ENCODE results near the gene PPARGC1A.
A peak's percentile ranks its signal among the peaks of the same experiment; 100 is the strongest.

The PPARGC1A gene

DNA sequence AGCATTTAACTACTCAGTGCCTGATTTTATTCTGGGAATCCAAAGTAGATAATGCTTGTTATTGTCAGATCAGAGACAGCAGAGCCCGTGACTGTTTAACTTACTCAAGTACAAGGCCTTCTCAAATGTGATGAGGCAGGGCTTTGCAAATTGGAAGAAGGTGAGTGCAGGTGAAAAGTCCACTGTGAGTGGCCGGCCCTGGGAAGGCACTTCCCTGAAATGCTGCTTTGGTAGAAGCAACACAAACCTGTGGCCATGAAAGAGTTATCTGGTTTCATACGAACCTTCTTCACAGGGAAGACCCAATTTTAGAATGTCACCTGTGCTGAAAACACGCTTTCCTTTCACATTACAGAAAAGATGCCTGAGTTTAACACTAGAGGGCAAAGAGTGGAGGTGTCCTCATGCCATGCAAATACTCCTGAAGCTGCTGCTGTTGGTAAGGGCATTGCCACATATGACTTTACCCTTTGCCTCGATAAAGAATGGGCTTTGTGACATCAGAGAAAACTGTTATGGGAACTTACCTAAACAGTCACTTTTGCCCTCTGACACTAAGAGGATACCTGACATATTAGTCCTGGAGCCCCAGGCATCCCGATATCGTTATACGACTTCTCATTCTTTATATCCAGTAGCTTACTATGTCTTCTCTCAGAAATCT is 8.0 kb downstream of the PPARGC1A start:
- DNase-seq (ENCODE audit: low spot score): no peak

DNA sequence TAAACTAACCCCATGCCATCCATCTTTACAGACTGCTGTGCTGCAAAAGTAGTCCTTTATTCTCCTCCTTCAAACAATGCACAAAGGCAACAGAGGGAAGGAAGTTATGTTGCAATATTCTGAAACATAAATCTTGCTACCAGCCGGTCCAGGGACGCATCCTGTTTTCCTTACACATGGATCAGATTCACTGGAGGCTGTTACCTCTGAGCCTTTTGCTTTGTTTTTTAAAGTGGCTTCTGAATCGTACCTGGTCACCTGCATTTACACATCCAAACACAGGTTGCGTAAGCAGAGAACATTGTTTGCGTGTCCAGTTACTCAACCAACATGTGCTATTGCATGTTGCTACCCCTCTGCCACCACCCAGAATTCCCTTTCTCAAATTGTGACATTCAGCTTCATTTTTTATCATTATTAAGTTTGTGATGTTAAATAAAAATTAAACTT is 8.8 kb downstream of the PPARGC1A start:
- DNase-seq (ENCODE audit: low spot score): no peak

DNA sequence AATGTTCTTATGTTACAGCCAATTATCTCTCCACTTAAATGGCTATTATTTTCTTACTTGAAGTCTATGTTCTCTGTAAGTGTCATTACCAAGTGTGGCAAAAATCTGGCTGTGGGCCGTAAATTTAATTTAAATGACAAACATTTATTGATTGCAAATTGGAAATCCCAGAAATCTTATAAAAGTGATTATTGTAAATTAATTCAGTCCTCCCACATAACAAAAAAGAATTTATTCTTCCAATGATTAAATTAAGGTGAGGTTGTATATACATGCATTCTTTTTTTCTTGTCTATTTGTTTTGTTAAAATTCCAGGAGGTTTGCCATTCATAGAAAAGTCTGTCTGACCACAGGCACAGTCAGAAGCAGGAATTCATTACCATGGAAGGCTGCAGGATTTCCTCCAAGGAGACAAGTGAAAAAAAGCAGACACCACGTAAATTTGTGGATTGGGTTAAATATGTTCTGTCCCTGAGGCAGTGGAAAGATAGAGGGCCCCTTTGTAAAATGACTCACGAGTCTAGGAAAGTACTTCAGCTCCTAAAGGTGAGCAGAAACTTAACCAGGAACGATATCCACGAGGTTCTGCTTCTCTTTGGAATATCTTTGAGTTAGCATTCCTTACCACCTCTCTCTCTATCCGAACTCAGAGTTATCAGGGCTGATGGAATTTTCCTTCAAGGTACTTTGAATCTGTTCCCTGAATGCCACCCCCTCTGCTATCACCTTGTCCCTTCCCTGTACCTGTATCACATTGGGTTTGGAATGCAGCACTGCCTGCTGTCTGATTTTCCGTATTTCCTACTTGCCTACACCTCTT is 10.7 kb downstream of the PPARGC1A start:
- no peak for DNase-seq (ENCODE audit: low spot score)

GRCh38 chr4:23878246-23878891 is 11.5 kb downstream of the PPARGC1A start:
- DNase-seq (ENCODE audit: low spot score): no peak

GRCh38 chr4:23877758-23878229 is 12.1 kb downstream of the PPARGC1A start:
- no peak for DNase-seq (ENCODE audit: low spot score)

- DNase-seq (ENCODE audit: low spot score): no peak
Measured at GRCh38 chr4:23876418-23877089, 13.3 kb downstream of the PPARGC1A start.

- DNase-seq (ENCODE audit: low spot score): no peak
Measured at GRCh38 chr4:23875317-23875716, 14.5 kb downstream of the PPARGC1A start.

- no peak for DNase-seq (ENCODE audit: low spot score)
Measured at GRCh38 chr4:23874536-23874901, 15.3 kb downstream of the PPARGC1A start.

DNA sequence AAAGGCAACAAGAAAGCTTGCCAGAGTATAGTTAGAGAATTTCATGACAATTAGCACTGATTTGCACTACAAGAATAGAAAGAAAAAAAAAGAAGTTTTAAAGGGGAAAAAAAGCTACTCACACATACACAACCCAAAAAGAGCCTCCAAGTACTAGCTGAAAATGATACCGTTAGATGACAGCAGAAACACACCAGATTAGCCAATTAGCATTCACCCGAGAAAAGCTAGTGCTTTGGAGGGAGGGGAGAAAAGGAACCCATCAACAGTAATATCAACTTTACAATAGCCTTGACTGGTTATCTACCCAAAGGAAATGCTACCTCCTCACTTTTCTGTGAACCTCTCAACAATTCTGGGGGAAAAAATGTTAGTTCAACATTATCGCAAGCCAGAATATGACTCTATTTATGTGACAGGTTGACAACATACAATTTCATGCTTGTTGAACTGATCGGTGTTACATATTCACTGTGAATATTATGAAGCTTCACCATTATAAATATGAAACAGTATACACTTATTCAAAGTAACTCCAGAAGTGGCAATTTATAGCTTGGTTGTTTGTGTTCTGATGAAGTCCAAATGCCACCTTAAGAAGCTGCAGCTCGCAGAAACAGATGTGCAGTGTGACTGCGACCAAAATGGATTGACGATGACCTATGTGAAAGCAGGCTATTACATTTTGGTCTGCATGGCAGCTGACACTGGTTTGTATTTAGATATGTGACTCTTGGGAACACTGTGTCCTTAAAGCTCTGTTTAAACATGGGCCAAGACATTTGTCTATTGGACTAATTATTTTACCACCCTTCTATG is 15.9 kb downstream of the PPARGC1A start:
- no peak for DNase-seq (ENCODE audit: low spot score)

DNA sequence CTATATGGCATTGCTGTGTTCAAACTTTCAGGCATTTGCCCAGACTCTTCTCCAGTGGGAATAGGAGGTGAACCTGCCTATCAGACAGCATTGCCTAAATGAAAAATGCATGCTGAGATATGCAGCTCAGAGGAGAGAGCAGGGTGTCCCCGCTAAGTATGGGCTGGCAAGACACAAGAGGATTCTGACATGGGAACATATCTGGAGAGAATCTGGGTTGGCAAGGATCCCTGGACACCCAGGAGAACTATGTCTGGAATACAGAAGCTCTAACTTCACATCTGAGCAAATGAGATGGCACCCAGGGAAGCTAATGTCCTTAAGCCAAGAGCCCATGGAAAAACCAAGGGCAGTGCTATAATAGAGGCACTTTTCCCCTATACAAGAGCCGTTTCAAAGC is 18.4 kb downstream of the PPARGC1A start:
- DNase-seq (ENCODE audit: low spot score): no peak

GRCh38 chr4:23866450-23867075 is 23.3 kb downstream of the PPARGC1A start:
- DNase-seq (ENCODE audit: low spot score): no peak

DNA sequence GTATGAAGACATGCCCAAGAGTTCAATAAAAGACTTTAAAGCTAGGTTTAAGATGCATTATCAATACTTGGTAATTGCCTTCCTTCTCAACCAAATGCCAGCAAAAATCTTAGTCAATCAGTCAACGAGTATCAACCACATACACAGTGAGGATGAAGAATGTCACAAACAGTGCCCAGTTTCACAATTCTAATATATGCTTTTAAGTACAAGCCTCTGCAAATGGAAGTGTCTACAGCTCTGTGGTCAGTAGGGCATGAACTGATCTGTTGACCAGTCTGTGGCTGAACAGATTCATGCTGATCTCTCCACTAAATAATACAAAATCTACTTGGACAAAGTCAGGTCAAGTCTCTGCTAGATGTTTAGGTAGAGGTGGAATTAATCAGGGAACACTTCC is 27.9 kb downstream of the PPARGC1A start:
- DNase-seq (ENCODE audit: low spot score): no peak

GRCh38 chr4:23860919-23861318 is 28.9 kb downstream of the PPARGC1A start:
- DNase-seq (ENCODE audit: low spot score): no peak

DNA sequence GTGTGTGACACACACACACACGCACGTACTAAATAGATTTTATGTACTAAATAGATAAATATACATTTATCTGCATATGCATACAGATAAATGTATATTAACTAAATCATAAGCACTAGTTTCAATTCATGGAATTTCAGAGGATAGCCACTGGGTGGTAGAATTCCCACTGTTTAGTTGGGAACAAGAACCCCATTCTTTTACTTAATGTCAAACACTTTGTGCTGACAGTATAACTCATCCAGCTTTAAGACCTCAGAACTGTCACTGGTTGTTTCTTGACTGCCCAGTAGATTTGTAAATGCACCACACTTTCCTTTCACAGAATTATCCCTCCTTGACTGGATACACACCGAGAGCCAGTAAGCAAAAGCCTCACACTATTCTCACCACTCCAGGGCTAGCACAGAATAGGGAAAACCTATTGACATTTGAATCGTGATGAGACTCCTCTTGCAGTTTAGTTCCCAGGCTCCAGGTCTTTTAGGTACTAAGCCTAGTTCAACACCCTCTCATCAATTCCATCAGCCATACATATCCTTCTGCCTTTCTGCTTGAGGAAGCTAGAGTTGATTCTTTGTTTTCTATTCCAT is 32.4 kb downstream of the PPARGC1A start:
- peak; percentile 67 for DNase-seq (ENCODE audit: low spot score)

DNA sequence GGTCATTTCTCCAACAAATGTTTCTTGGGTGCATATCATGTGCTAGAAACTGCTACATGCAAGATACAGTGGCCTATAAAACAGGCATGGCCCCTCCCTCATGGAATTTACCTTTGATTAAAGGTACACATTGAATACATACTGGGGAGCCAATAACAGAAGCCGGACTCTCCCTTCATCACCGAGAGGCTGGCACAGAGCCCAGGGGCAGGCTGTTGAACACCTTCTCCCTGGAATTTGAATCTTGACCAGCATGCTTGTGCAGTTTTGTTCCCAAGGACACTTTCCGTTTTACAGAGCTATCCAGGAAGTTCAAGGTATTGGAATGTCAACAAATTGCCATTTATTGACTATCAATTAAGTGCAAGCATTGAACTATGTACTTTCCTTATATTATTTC is 33.2 kb downstream of the PPARGC1A start:
- no peak for DNase-seq (ENCODE audit: low spot score)

DNA sequence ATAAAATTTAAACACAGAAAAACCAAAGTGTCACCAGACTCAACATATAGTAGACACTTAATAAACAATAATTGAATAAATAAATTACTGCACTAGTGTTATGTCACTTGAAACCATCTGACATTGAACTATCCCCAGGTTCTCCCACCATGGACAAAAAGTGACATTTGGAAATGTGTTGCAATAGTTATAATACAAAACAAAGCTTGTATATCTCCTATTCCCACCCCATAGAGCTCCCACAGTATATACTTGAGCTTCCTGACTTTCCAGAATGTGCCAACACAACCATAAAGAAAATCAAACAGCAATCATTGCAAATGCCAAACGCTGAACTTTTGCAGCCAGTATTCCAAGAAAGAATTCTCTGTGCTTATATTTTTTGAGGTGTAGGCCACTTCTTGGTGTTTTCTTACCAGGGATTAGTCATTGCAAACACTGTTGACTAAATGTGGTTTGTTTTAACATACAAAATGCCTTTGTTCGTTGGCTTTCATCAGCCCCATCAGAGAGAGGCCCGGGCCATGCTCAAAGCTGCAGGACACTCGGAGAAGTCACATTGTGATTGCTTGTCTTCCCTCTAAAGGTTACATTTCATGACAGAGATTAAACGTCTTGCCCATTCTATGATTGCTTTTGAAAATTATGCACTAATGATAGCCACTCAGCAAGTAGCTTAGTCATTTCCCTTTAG is 33.8 kb downstream of the PPARGC1A start:
- no peak for DNase-seq (ENCODE audit: low spot score)

DNA sequence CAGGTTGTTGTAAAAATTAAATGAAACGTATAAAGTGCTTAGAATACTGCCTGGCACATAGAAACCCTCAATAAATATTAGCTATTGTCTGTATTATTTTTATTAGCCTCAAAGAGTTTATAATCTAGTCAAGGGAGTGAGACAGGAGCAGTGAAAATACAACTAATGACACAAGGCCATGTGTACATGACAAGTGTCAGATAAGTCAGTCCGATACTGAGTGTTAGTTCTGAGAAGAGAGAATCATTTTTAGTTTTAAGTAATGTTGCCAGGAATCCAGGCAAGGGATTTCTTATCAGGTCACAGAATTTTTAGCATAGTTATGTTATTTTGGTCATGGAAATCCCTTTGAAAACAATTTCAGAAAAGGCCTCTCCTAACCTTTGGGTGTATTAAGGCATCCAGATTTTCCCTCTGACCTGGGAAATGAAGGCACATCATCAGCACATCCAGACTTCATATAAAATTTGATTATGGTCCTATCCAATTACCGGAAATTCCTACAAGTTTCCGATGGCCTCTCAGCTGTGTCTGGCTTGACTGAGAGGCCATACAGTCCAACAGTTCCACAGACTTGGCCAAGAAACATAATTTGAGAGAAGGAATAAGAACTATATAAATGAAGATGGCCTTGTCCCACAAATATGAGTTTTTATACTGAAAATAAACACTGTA is 35.7 kb downstream of the PPARGC1A start:
- no peak for DNase-seq (ENCODE audit: low spot score)

GRCh38 chr4:23851464-23851863 is 38.4 kb downstream of the PPARGC1A start:
- DNase-seq (ENCODE audit: low spot score): no peak

DNA sequence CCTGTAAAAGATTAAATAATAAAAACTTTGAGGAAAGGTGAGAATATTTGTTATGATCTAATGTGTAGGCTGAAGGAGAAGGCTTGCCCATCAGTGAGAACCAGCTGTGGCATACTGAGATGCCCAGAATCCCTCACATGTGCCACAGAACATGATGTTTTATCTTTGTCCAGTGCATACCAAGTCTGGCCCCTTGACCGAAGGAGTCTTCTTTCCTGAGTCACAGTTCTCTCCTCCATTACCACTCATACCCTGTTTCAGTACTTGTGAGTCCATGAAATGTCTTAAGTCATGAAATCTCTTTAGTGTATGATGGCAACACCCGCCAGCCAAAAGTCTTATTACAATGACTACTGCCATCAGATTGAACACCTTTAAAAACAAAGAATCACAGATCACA is 42.7 kb downstream of the PPARGC1A start:
- DNase-seq (ENCODE audit: low spot score): no peak

Measured in Ammon's horn (tissue), 1 donor.